Liver (tissue), 9 donors: Measurements from ENCODE around the gene NCOR2. TPM values are rescaled to one million over a fixed set of nuclear protein-coding genes. Genes with fewer than 3 reads are reported as not detected.

Source experiments
- DNase-seq: peaks from one replicate; pipeline ENCODE4 v3.0.0-alpha.2; 2017; ENCODE audit warnings: low spot score
- H3K27ac ChIP-seq, 2 donors: one replicate each; pipeline ENCODE4 v1.7.0; 2013; ENCODE audit warnings: inconsistent platforms in 2 of 2, low read length in 2 of 2, control low read depth in 1 of 2, low read depth in 1 of 2, mild to moderate bottlenecking in 1 of 2
- H3K27me3 ChIP-seq, 4 donors: one replicate each; pipeline versions ENCODE4 v1.6.1 to v1.7.0; 2013; ENCODE audit warnings: low read length in 3 of 4, inconsistent platforms in 1 of 4, mild to moderate bottlenecking in 1 of 4, moderate library complexity in 1 of 4; ENCODE audit not compliant: control insufficient read depth in 4 of 4, insufficient read depth in 4 of 4
- H3K36me3 ChIP-seq, 4 donors: one replicate each; pipeline versions ENCODE4 v1.6.1 to v1.7.0; 2013; ENCODE audit warnings: low read length in 3 of 4, mild to moderate bottlenecking in 3 of 4, low read depth in 1 of 4, moderate library complexity in 1 of 4; ENCODE audit not compliant: control insufficient read depth in 4 of 4, insufficient read depth in 3 of 4
- H3K4me1 ChIP-seq, 4 donors: one replicate each; pipeline versions ENCODE4 v1.6.1 to v1.7.0; 2013; ENCODE audit warnings: low read length in 3 of 4, mild to moderate bottlenecking in 3 of 4, moderate library complexity in 1 of 4; ENCODE audit not compliant: control insufficient read depth in 4 of 4, insufficient read depth in 4 of 4
- H3K4me3 ChIP-seq, 3 donors: one replicate each; pipeline versions ENCODE4 v1.6.1 to v1.7.0; 2013; ENCODE audit warnings: low read length in 3 of 3, control low read depth in 1 of 3, low read depth in 1 of 3, mild to moderate bottlenecking in 1 of 3
- H3K9ac ChIP-seq, 2 donors: one replicate each; pipeline ENCODE4 v1.7.0; 2013; ENCODE audit warnings: low read length in 2 of 2, mild to moderate bottlenecking in 2 of 2, moderate library complexity in 2 of 2, control low read depth in 1 of 2, low read depth in 1 of 2
- H3K9me3 ChIP-seq, 4 donors: one replicate each; pipeline versions ENCODE4 v1.6.1 to v1.7.0; 2013; ENCODE audit warnings: low read length in 3 of 4; ENCODE audit not compliant: control insufficient read depth in 4 of 4
- EGR1 ChIP-seq, 2 donors: IDR thresholded peaks; 2 replicates each; pipeline ENCODE4 v1.6.1; 2016 to 2018; ENCODE audit warnings: antibody characterized with exemption in 2 of 2, low read depth in 2 of 2
- FOXA1 ChIP-seq: IDR thresholded peaks from 2 replicates; pipeline ENCODE4 v1.6.1; 2016; ENCODE audit warnings: antibody characterized with exemption
- FOXA2 ChIP-seq: IDR thresholded peaks from 2 replicates; pipeline ENCODE4 v1.6.1; 2016; ENCODE audit warnings: antibody characterized with exemption
- GABPA ChIP-seq, 2 donors: IDR thresholded peaks in 1 of 2; conservative IDR thresholded peaks in 1 of 2; 2 replicates each; pipeline ENCODE4 v1.6.1; 2016; ENCODE audit warnings: antibody characterized with exemption in 2 of 2, mild to moderate bottlenecking in 1 of 2, moderate library complexity in 1 of 2
- HNF4A ChIP-seq, 2 donors: conservative IDR thresholded peaks; 2 replicates each; pipeline ENCODE4 v1.6.1; 2016; ENCODE audit warnings: antibody characterized with exemption in 2 of 2, mild to moderate bottlenecking in 2 of 2
- HNF4G ChIP-seq: IDR thresholded peaks from 2 replicates; pipeline ENCODE4 v1.6.1; 2016; ENCODE audit warnings: antibody characterized with exemption
- JUND ChIP-seq, 2 donors: IDR thresholded peaks; 2 replicates each; pipeline ENCODE4 v1.6.1; 2016; ENCODE audit warnings: antibody characterized with exemption in 2 of 2
- NR2F2 ChIP-seq: IDR thresholded peaks from 2 replicates; pipeline ENCODE4 v1.6.1; 2016; ENCODE audit warnings: antibody characterized with exemption
- RAD21 ChIP-seq, 2 donors: IDR thresholded peaks; 2 replicates each; pipeline ENCODE4 v1.6.1; 2016; ENCODE audit warnings: antibody characterized with exemption in 2 of 2, mild to moderate bottlenecking in 2 of 2
- REST ChIP-seq: IDR thresholded peaks from 2 replicates; pipeline ENCODE4 v1.6.1; 2016; ENCODE audit warnings: antibody characterized with exemption, mild to moderate bottlenecking
- RXRA ChIP-seq, 2 donors: IDR thresholded peaks; 2 replicates each; pipeline ENCODE4 v1.6.1; 2017 to 2018; ENCODE audit warnings: antibody characterized with exemption in 2 of 2, mild to moderate bottlenecking in 1 of 2
- SP1 ChIP-seq: IDR thresholded peaks from 2 replicates; pipeline ENCODE4 v1.6.1; 2018; ENCODE audit warnings: antibody characterized with exemption, mild to moderate bottlenecking
- TAF1 ChIP-seq: conservative IDR thresholded peaks from 2 replicates; pipeline ENCODE4 v1.6.1; 2016; ENCODE audit warnings: antibody characterized with exemption, mild to moderate bottlenecking
- YY1 ChIP-seq: IDR thresholded peaks from 2 replicates; pipeline ENCODE4 v1.6.1; 2016; ENCODE audit warnings: antibody characterized with exemption, mild to moderate bottlenecking
- WGBS: extraction: QIAGEN DNeasy Blood & Tissue Kit; methylation state at CpG from one replicate; pipeline ENCODE4 v1.1.7; 2013; 5-methylcytosine and 5-hydroxymethylcytosine counted together
- polyA plus RNA-seq, 2 donors: library from polyadenylated mRNA; stranded (reverse) in 1 of 2; unstranded in 1 of 2; fragments of 200-250 nt in 1 of 2; fragments of >200 nt in 1 of 2; fragmentation: Nextera tagmentation in 1 of 2; extraction: Ambion mirVana in 1 of 2; gene quantifications; one replicate each; pipeline versions ENCODE4 v1.2.1 to v1.2.3, GENCODE V29; 2013 to 2015
- total RNA-seq, 2 donors: library from RNA; depleted of rRNA; stranded (reverse); fragments of >200 nt; gene quantifications; one replicate each; pipeline ENCODE4 v1.2.3, GENCODE V29; 2014
- TF ChIP-seq, protein P1 (sequence below): IDR thresholded peaks from 2 replicates; pipeline ENCODE4 v1.6.1; 2016; ENCODE audit warnings: antibody characterized with exemption
- TF ChIP-seq, protein P2 (sequence below): IDR thresholded peaks from 2 replicates; pipeline ENCODE4 v1.6.1; 2016; ENCODE audit warnings: antibody characterized with exemption
- TF ChIP-seq, protein P3 (sequence below): fragments of 150-350 bp; IDR thresholded peaks from 2 replicates; pipeline ENCODE4 v1.5.1; 2017; ENCODE audit warnings: improper control_type of control experiment, low read depth, low read length; ENCODE audit not compliant: missing input control
- TF ChIP-seq, protein P4 (sequence below): IDR thresholded peaks from 2 replicates; pipeline ENCODE4 v1.6.1; 2016; ENCODE audit warnings: antibody characterized with exemption
- donor health status: healthy.
- donor health status: healthy.
- donor health status: healthy.
- donor health status: healthy.
- donor health status: healthy.

The NCOR2 gene
- total and polyA plus RNA-seq, 4 donors: 7.9 to 31.6 (median 18.1) TPM

- H3K9ac ChIP-seq: no peak overlapping the region
- H3K27ac ChIP-seq: no peak overlapping the region
- WGBS: 95% methylated on average over 8 of the region's 8 CpGs
- H3K9me3 ChIP-seq: no peaks in the 10 kb centered on the region
- no peaks in the 10 kb centered on the region for H3K36me3 ChIP-seq
- peaks cover 2 to 26% (median 16%) of the 10 kb centered on the region in 4 donors for H3K4me1 ChIP-seq
- no peaks in the 10 kb centered on the region for H3K27me3 ChIP-seq
- DNase-seq: no peak
- no peak for TF ChIP-seq JUND (IDR thresholded peaks at IDR 0.05)
- no peak for TF ChIP-seq FOXA1
- TF ChIP-seq EGR1 (IDR thresholded peaks at IDR 0.05; ENCODE audit: low read depth in 2 of 2): no peak
- TF ChIP-seq, protein P1, sequence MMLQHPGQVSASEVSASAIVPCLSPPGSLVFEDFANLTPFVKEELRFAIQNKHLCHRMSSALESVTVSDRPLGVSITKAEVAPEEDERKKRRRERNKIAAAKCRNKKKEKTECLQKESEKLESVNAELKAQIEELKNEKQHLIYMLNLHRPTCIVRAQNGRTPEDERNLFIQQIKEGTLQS: no peak
- TF ChIP-seq RXRA (IDR thresholded peaks at IDR 0.05): no peak
- no peak for TF ChIP-seq FOXA2
- H3K4me3 ChIP-seq: no peak overlapping the region
Measured at GRCh38 chr12:124558313-124558712, 9.1 kb downstream of the NCOR2 start.

DNA sequence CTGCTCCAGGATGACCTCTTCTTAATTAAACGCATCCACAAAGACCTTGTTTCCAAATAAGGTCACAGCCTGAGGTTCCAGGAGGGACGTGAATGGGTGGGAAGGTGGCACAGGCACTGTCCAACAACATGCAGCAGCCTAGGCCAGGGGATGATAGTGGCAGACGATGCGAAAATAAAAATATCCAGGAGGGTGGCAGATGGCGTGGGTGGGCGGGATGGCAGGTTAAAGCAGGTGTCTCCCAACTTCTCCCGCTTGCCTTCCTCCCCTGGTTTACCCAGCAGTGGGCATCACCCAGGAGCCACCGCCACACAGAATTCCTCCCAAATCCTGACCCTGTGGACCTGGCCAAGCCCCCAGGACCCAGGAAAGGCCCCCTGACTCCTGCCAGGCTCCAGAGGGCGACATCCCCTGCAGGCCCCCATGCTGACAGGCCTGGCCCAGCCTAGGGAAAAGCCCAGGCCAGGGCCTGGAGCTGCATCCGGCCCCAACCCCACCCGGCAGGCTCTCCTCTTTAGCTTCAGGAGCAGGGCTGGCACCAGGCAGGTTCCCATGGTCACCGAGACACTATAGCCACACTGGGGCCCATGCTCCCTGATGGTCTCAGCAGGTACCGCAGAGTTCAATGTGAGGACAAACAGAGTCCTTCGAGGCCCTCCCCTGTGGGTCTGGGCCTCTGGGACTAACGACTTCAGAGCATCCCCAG, 9.7 kb downstream of the NCOR2 start:
- peaks cover 2 to 25% (median 16%) of the 10 kb centered on the region in 4 donors for H3K4me1 ChIP-seq
- DNase-seq: no peak
- no peak overlapping the region for H3K27ac ChIP-seq
- no peaks in the 10 kb centered on the region for H3K27me3 ChIP-seq
- no peaks in the 10 kb centered on the region for H3K9me3 ChIP-seq
- WGBS: 88% methylated on average over 15 of the region's 15 CpGs
- H3K36me3 ChIP-seq: no peaks in the 10 kb centered on the region
- TF ChIP-seq EGR1 (IDR thresholded peaks at IDR 0.05; ENCODE audit: low read depth in 2 of 2) (no peak), YY1 (no peak), TAF1 (no peak), FOXA2 (no peak), HNF4G (no peak), RXRA (IDR thresholded peaks at IDR 0.05) (no peak), NR2F2 (no peak), SP1 (no peak), HNF4A (conservative IDR thresholded peaks at IDR 0.05) (no peak), RAD21 (IDR thresholded peaks at IDR 0.05) (no peak), JUND (IDR thresholded peaks at IDR 0.05) (no peak), FOXA1 (no peak), GABPA (IDR thresholded peaks at IDR 0.05 in 1 of 2, conservative IDR thresholded peaks at IDR 0.05 in 1 of 2) (no peak), REST (no peak)
- TF ChIP-seq, protein P2, sequence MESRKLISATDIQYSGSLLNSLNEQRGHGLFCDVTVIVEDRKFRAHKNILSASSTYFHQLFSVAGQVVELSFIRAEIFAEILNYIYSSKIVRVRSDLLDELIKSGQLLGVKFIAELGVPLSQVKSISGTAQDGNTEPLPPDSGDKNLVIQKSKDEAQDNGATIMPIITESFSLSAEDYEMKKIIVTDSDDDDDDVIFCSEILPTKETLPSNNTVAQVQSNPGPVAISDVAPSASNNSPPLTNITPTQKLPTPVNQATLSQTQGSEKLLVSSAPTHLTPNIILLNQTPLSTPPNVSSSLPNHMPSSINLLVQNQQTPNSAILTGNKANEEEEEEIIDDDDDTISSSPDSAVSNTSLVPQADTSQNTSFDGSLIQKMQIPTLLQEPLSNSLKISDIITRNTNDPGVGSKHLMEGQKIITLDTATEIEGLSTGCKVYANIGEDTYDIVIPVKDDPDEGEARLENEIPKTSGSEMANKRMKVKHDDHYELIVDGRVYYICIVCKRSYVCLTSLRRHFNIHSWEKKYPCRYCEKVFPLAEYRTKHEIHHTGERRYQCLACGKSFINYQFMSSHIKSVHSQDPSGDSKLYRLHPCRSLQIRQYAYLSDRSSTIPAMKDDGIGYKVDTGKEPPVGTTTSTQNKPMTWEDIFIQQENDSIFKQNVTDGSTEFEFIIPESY: no peak
- TF ChIP-seq, protein P3, sequence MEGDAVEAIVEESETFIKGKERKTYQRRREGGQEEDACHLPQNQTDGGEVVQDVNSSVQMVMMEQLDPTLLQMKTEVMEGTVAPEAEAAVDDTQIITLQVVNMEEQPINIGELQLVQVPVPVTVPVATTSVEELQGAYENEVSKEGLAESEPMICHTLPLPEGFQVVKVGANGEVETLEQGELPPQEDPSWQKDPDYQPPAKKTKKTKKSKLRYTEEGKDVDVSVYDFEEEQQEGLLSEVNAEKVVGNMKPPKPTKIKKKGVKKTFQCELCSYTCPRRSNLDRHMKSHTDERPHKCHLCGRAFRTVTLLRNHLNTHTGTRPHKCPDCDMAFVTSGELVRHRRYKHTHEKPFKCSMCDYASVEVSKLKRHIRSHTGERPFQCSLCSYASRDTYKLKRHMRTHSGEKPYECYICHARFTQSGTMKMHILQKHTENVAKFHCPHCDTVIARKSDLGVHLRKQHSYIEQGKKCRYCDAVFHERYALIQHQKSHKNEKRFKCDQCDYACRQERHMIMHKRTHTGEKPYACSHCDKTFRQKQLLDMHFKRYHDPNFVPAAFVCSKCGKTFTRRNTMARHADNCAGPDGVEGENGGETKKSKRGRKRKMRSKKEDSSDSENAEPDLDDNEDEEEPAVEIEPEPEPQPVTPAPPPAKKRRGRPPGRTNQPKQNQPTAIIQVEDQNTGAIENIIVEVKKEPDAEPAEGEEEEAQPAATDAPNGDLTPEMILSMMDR: no peak
- TF ChIP-seq, protein P1: no peak
- TF ChIP-seq, protein P4, sequence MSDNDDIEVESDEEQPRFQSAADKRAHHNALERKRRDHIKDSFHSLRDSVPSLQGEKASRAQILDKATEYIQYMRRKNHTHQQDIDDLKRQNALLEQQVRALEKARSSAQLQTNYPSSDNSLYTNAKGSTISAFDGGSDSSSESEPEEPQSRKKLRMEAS: no peak
- no peak overlapping the region for H3K4me3 ChIP-seq
- H3K9ac ChIP-seq: no peak overlapping the region
